ENCODE measurements around the gene ABCA6.

DNA sequence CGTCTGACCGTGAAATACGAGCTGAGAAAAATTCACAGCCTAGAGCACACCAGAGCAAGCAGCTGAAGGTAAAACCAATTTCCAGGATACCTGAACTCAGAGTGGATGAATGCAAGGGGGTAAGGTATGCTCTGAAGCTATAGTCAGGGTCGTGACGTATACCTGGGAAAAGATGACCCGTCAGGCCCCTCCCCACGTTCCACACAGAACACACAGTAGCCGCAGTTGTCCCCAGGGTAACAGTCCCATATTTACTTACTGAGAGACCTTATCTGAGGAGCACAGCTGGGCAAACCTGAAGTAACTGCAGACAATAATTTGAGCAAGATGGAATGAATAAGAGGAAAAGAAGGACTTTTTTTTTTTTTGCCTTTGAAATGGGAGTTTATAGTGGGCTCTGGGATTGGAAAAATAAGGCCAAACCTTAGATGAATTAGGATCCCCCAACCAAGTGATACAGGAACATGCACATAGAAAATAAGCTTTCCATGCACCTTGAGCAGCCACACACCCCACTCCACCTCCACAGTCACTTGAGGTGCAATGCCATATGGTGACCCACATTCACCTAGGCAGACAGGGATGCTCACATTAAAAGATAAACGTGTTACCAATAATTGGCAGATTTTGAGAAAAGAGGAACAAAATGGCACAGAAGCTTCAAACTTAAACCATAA lies 38.0 kb downstream of the ABCA6 start:
- TF ChIP-seq, protein P1, sequence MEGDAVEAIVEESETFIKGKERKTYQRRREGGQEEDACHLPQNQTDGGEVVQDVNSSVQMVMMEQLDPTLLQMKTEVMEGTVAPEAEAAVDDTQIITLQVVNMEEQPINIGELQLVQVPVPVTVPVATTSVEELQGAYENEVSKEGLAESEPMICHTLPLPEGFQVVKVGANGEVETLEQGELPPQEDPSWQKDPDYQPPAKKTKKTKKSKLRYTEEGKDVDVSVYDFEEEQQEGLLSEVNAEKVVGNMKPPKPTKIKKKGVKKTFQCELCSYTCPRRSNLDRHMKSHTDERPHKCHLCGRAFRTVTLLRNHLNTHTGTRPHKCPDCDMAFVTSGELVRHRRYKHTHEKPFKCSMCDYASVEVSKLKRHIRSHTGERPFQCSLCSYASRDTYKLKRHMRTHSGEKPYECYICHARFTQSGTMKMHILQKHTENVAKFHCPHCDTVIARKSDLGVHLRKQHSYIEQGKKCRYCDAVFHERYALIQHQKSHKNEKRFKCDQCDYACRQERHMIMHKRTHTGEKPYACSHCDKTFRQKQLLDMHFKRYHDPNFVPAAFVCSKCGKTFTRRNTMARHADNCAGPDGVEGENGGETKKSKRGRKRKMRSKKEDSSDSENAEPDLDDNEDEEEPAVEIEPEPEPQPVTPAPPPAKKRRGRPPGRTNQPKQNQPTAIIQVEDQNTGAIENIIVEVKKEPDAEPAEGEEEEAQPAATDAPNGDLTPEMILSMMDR (IDR thresholded peaks at IDR 0.05): no peak
- TF ChIP-seq POLR2A (IDR thresholded peaks at IDR 0.05): no peak

All from testis (tissue), 2 donors.